ENCODE data around the gene MYMX.

MYMX gene

DNA sequence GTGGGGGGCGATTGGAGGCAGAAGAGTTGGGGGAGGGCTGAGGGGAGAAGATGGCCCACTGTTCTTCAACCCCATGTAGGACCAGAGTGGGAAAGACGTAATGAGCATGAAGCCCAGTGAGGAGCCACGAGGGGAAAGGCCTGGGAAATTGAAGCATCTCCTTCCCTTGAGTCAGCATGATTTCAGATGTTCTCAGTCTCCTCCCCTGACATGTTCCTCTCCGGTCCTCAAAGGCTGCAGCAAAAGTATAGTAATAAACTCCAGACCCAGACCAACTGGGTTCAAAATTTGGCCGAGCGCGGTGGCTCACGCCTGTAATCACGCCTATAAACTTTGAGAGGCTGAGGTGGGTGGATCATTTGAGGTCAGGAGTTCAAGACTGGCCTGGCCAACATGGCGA is 50.5 kb downstream of the MYMX start:
- H3K4me1 Mint-ChIP-seq, result peaks cover 82% of the 10 kb centered on the region
- DNase-seq, result no peak
- no peaks in the 10 kb centered on the region for H3K9me3 Mint-ChIP-seq
- TF ChIP-seq, protein P1, sequence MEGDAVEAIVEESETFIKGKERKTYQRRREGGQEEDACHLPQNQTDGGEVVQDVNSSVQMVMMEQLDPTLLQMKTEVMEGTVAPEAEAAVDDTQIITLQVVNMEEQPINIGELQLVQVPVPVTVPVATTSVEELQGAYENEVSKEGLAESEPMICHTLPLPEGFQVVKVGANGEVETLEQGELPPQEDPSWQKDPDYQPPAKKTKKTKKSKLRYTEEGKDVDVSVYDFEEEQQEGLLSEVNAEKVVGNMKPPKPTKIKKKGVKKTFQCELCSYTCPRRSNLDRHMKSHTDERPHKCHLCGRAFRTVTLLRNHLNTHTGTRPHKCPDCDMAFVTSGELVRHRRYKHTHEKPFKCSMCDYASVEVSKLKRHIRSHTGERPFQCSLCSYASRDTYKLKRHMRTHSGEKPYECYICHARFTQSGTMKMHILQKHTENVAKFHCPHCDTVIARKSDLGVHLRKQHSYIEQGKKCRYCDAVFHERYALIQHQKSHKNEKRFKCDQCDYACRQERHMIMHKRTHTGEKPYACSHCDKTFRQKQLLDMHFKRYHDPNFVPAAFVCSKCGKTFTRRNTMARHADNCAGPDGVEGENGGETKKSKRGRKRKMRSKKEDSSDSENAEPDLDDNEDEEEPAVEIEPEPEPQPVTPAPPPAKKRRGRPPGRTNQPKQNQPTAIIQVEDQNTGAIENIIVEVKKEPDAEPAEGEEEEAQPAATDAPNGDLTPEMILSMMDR (IDR thresholded peaks at IDR 0.05), result no peak
- no peak overlapping the region for H3K4me3 Mint-ChIP-seq
- no peaks in the 10 kb centered on the region for H3K36me3 Mint-ChIP-seq (ENCODE audit: low read depth)
- H3K27me3 Mint-ChIP-seq (ENCODE audit: low read depth, poor library complexity), result peaks cover 14% of the 10 kb centered on the region
- H3K27ac Mint-ChIP-seq, result no peak overlapping the region
